ENCODE results near the gene NDRG2. TPM values are rescaled to one million over a fixed set of nuclear protein-coding genes. Genes with fewer than 3 reads are reported as not detected.

Gene NDRG2
- total RNA-seq, 1 donor from 2014 or later, result 11.8 TPM

DNA sequence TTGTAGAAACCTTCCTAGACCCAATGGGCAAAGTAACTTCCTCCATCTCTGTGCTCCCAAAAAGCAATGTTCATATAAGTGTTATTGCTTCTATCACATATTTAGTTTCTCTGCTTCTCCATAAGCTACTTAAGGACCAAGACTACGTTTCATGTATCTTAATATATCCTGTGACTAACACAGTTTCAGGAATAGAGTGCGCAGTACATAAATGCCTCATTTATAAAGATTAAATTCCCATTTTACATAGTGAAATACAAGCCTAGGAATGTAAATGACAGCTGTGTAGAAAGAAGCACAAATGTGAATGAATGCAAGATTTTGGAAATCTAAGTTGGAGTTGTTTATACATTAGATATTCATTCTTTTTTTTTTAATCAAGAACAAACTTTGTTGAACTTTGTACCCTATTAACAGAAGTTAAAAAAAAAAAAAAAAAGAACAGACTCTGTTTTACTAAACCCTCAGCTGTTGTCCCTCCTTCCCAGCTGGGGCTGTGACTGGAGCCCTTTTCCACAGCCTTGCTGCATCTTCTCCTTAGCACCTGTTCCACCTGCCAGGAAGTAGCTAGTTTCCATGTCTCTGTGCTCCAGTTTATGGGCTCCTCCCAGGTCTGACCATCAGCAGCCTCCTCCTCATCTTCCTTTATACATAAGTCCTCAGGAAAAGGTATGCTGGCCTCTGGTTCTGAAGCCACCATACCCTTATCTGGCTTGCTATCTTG, 42.1 kb downstream of the NDRG2 start:
- Histone ChIP-seq H3K4me2 (ENCODE audit: low read length) (no peak overlapping the region), H3K9ac (ENCODE audit: low read length) (no peak overlapping the region), H3K27me3 (ENCODE audit: insufficient read depth, low read length) (no peaks in the 10 kb centered on the region), H3K36me3 (ENCODE audit: insufficient read depth, low read length) (no peaks in the 10 kb centered on the region), H2AFZ (ENCODE audit: low read depth, low read length) (no peak overlapping the region), H3K9me3 (ENCODE audit: insufficient read depth, low read depth, low read length) (no peaks in the 10 kb centered on the region), H4K20me1 (ENCODE audit: insufficient read depth, low read length) (no peaks in the 10 kb centered on the region), H3K4me1 (ENCODE audit: insufficient read depth, low read length) (peaks cover 12% of the 10 kb centered on the region), H3K27ac (ENCODE audit: low read depth, low read length) (no peak overlapping the region), H3K4me3 (ENCODE audit: insufficient read depth, low read depth, low read length) (no peak overlapping the region), H3K79me2 (ENCODE audit: insufficient read depth, low read length) (no peaks in the 10 kb centered on the region)
- no peak overlapping the region for H3K27ac Mint-ChIP-seq (ENCODE audit: unreplicated experiment)
- peaks cover 22% of the 10 kb centered on the region for H3K4me1 Mint-ChIP-seq (ENCODE audit: low read depth, unreplicated experiment)
- no peak for FAIRE-seq
- no peak overlapping the region for H3K4me3 Mint-ChIP-seq (ENCODE audit: unreplicated experiment)
- H3K36me3 Mint-ChIP-seq (ENCODE audit: low read depth, unreplicated experiment), result no peaks in the 10 kb centered on the region
- TF ChIP-seq, protein P1, sequence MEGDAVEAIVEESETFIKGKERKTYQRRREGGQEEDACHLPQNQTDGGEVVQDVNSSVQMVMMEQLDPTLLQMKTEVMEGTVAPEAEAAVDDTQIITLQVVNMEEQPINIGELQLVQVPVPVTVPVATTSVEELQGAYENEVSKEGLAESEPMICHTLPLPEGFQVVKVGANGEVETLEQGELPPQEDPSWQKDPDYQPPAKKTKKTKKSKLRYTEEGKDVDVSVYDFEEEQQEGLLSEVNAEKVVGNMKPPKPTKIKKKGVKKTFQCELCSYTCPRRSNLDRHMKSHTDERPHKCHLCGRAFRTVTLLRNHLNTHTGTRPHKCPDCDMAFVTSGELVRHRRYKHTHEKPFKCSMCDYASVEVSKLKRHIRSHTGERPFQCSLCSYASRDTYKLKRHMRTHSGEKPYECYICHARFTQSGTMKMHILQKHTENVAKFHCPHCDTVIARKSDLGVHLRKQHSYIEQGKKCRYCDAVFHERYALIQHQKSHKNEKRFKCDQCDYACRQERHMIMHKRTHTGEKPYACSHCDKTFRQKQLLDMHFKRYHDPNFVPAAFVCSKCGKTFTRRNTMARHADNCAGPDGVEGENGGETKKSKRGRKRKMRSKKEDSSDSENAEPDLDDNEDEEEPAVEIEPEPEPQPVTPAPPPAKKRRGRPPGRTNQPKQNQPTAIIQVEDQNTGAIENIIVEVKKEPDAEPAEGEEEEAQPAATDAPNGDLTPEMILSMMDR (IDR thresholded peaks at IDR 0.05; ENCODE audit: insufficient read depth, low read depth, low read length), result no peak
- TF ChIP-seq EZH2 (IDR thresholded peaks at IDR 0.05; ENCODE audit: insufficient read depth, low read length), result no peak
- H3K27me3 Mint-ChIP-seq (ENCODE audit: low read depth, unreplicated experiment), result peaks cover 7% of the 10 kb centered on the region
- no peaks in the 10 kb centered on the region for H3K9me3 Mint-ChIP-seq (ENCODE audit: unreplicated experiment)
- no peak for DNase-seq (ENCODE audit: low read depth)

DNA sequence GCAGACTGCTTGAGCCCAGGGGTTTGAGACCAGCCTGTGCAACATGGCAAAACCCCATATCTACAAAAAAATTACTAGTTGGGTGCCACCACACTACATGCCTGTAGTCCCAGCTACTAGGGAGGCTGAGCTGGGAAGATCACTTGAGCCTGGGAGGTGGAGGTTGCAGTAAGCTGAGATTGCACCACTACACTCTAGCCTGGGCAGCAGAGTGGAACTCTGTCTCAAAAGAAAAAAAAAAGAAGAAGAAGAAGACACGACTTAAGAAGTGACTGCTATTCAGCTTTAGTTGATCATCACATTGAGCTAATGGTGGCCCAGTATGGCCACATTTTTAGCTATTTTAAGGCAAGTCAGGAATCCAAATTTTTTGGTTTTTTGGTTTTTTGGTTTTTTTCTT, 44.0 kb downstream of the NDRG2 start:
- Mint-ChIP-seq H3K27me3 (ENCODE audit: low read depth, unreplicated experiment) (peaks cover 7% of the 10 kb centered on the region), H3K4me3 (ENCODE audit: unreplicated experiment) (no peak overlapping the region), H3K9me3 (ENCODE audit: unreplicated experiment) (no peaks in the 10 kb centered on the region), H3K4me1 (ENCODE audit: low read depth, unreplicated experiment) (peaks cover 11% of the 10 kb centered on the region), H3K36me3 (ENCODE audit: low read depth, unreplicated experiment) (no peaks in the 10 kb centered on the region), H3K27ac (ENCODE audit: unreplicated experiment) (no peak overlapping the region)
- Histone ChIP-seq H3K9me3 (ENCODE audit: insufficient read depth, low read depth, low read length) (no peaks in the 10 kb centered on the region), H3K9ac (ENCODE audit: low read length) (no peak overlapping the region), H3K4me2 (ENCODE audit: low read length) (no peak overlapping the region), H3K36me3 (ENCODE audit: insufficient read depth, low read length) (no peaks in the 10 kb centered on the region), H3K4me3 (ENCODE audit: insufficient read depth, low read depth, low read length) (no peak overlapping the region), H3K4me1 (ENCODE audit: insufficient read depth, low read length) (peaks cover 1% of the 10 kb centered on the region), H3K79me2 (ENCODE audit: insufficient read depth, low read length) (no peaks in the 10 kb centered on the region), H3K27me3 (ENCODE audit: insufficient read depth, low read length) (no peaks in the 10 kb centered on the region), H4K20me1 (ENCODE audit: insufficient read depth, low read length) (no peaks in the 10 kb centered on the region), H3K27ac (ENCODE audit: low read depth, low read length) (no peak overlapping the region), H2AFZ (ENCODE audit: low read depth, low read length) (no peak overlapping the region)
- FAIRE-seq, result no peak
- no peak for DNase-seq (ENCODE audit: low read depth)
- TF ChIP-seq, protein P1 (IDR thresholded peaks at IDR 0.05; ENCODE audit: insufficient read depth, low read depth, low read length), result no peak
- no peak for TF ChIP-seq EZH2 (IDR thresholded peaks at IDR 0.05; ENCODE audit: insufficient read depth, low read length)

DNA sequence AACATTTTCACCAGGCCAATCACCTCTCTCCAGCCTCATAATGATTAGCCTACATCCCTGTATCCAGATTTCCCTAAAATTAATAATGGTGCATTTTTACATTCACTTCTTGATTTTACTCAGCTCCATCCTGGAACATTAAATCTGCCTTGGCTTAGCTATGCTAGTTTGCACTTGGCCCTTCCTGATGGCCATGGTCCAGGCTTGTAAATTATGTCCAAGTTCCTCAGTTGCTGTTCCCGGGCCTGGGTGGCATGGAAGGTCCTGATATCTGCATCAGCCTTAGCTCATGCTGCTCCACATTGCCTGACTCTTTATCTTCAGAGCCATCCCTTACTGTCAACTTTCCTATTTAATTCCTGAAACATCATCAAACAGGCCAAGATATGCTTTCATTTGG, 46.2 kb downstream of the NDRG2 start:
- H3K27ac ChIP-seq (ENCODE audit: low read depth, low read length), result no peak overlapping the region
- TF ChIP-seq EZH2 (IDR thresholded peaks at IDR 0.05; ENCODE audit: insufficient read depth, low read length), result no peak
- TF ChIP-seq, protein P1 (IDR thresholded peaks at IDR 0.05; ENCODE audit: insufficient read depth, low read depth, low read length), result no peak
- H3K4me3 Mint-ChIP-seq (ENCODE audit: unreplicated experiment), result no peak overlapping the region
- DNase-seq (ENCODE audit: low read depth) (no peak), FAIRE-seq (no peak)
- no peaks in the 10 kb centered on the region for H4K20me1 ChIP-seq (ENCODE audit: insufficient read depth, low read length)
- H3K36me3 ChIP-seq (ENCODE audit: insufficient read depth, low read length), result no peaks in the 10 kb centered on the region
- H3K4me2 ChIP-seq (ENCODE audit: low read length), result no peak overlapping the region
- H3K4me3 ChIP-seq (ENCODE audit: insufficient read depth, low read depth, low read length), result no peak overlapping the region
- no peak overlapping the region for H3K9ac ChIP-seq (ENCODE audit: low read length)
- no peaks in the 10 kb centered on the region for H3K9me3 ChIP-seq (ENCODE audit: insufficient read depth, low read depth, low read length)
- peaks cover 16% of the 10 kb centered on the region for H3K4me1 ChIP-seq (ENCODE audit: insufficient read depth, low read length)
- no peak overlapping the region for H2AFZ ChIP-seq (ENCODE audit: low read depth, low read length)
- H3K79me2 ChIP-seq (ENCODE audit: insufficient read depth, low read length), result no peaks in the 10 kb centered on the region
- peaks cover 7% of the 10 kb centered on the region for H3K27me3 Mint-ChIP-seq (ENCODE audit: low read depth, unreplicated experiment)
- H3K4me1 Mint-ChIP-seq (ENCODE audit: low read depth, unreplicated experiment), result peaks cover 29% of the 10 kb centered on the region
- H3K27ac Mint-ChIP-seq (ENCODE audit: unreplicated experiment), result no peak overlapping the region
- no peaks in the 10 kb centered on the region for H3K27me3 ChIP-seq (ENCODE audit: insufficient read depth, low read length)
- H3K9me3 Mint-ChIP-seq (ENCODE audit: unreplicated experiment), result no peaks in the 10 kb centered on the region
- H3K36me3 Mint-ChIP-seq (ENCODE audit: low read depth, unreplicated experiment), result no peaks in the 10 kb centered on the region
